NCI-H446 (cell line): ENCODE data around the gene KDM4B.

Source experiments
- DNase-seq, 2 experiments: peaks; one replicate each; lab custom pipeline; 2025; lab: John Stamatoyannopoulos, UW

The KDM4B gene

GRCh38 chr19:5035105-5035761 lies 66.3 kb downstream of the KDM4B start:
- peak; percentile 74 to 76 for DNase-seq

- peak; percentile 83 to 94 for DNase-seq
These were observed 67.1 kb downstream of the KDM4B start for GRCh38 chr19:5035793-5036697.

DNA sequence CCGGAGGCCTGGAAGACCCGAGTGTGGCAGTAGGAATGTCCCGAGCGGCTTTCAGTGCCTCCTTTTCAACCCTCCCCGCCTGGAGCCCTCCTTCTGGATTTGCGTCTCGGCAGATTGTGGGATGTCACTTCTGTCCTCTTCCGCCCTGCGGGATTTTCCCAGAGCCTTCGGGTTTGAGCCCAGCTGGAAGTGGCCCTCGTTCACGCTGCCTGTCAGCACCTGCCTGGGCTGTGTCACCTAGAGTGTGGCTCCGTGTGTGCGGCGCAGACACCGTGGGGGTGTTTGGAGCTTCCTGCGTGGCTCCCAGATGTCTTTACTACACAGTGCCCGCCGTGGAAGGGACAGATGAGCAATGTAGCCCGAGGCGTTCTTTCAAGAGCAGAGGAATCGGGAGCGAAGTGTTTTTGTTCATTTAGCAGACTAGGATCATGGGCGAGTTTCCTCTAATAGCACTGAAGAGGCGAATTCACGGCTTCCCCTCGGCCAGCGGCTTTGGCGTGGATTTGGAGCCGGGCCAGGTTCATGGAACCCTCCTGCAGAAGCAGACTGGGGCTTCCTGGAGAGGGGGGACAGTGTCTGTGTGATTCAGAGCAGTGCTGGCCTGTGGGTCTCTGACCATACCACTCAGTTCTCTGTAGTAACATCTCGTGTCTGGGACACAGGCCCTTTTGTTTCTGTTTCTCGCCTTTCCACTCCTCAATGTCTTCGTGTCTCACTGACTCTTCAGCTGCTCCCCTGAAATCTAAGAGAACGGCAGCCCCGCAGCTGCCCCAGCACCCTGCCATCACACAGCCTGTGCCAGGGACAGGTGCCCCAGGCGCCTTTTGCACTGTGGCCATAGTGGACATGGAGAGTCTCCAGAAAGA lies 68.0 kb downstream of the KDM4B start:
- peak in 1 of 2 experiments; percentile 59 for DNase-seq

- peak in 1 of 2 experiments; percentile 51 for DNase-seq
These were observed 69.0 kb downstream of the KDM4B start for GRCh38 chr19:5037936-5038335.

DNA sequence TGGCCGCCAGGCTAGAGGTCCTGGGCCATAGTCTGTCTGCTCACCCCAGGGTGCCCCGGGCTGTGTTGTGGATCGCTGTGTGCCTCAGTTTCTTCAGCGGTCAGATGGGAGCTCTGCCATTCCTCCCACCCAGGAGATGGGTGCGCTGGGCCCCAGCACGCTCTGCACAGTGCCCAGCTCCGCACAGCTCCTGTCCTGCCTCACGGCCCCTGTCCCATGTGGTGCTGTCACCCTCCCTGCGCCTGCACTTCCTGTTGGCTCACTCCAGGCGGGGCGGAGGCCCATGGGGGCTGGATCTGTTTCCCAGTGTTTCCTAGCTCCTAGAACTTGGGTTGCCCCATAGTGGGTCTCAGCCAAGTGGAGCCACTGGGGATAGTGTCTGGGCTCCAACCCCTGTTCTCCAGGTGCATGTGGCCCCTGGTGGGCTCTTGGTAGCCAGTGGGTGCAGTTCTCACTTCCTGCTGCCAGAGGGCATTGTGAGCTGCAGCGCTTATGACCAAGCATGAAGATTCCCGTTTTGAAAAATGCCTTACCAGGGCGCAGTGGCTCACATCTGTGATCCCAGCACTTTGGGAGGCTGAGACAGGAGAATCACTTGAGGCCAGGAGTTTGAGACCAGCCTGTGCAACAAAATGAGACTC lies 69.8 kb downstream of the KDM4B start:
- DNase-seq = no peak

- DNase-seq = no peak
These were observed 71.0 kb downstream of the KDM4B start for GRCh38 chr19:5039642-5040543.

DNA sequence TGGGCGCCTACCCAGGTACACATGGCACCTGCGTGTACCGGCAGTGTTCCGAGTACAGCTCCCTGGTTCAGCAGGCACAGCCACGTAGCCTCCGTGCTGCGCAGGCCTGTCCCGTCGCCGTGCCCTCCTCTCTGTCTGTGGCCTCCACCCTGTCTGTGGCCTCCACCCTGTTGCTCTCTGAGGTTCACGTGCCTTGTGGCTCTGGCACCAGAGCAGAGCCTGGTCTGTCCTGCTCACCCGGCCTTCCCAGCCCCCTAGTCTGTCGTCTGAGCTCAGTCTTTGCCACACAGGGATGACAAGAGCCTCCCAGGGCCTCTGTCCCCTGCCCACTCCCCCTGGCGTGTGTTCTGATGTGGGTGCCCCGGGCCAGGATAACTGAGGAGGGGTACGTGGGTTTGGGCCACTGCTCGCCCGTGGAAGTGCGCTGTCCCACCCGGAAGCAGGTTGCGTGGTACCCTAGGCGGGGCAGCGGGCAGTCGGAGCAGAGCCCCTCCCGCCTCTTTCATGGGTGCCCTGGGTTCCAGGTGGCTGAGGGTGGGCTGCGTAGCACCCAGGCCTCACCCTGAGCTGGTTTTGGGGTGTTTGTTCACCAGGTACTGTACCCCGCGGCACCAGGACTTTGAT lies 71.7 kb downstream of the KDM4B start:
- DNase-seq = no peak

GRCh38 chr19:5041168-5041912 lies 72.4 kb downstream of the KDM4B start:
- DNase-seq = peak in 1 of 2 experiments; percentile 30

DNA sequence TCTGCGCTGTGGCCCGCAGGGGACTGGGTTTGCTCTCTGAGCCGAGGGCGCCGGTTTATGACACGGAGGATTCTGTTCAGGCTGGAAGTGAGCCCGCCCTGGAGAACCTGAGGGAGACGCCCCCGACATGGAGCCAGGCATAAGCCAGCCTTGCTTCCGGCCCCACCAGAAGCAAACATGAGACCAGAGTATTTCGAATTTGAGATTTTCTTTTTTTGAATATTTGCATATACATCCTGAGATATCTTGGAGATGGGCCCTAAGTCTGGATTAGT lies 72.9 kb downstream of the KDM4B start:
- no peak for DNase-seq

- no peak for DNase-seq
These were observed 73.6 kb downstream of the KDM4B start for GRCh38 chr19:5042556-5042955.

GRCh38 chr19:5045029-5045428 lies 76.1 kb downstream of the KDM4B start:
- no peak for DNase-seq

DNA sequence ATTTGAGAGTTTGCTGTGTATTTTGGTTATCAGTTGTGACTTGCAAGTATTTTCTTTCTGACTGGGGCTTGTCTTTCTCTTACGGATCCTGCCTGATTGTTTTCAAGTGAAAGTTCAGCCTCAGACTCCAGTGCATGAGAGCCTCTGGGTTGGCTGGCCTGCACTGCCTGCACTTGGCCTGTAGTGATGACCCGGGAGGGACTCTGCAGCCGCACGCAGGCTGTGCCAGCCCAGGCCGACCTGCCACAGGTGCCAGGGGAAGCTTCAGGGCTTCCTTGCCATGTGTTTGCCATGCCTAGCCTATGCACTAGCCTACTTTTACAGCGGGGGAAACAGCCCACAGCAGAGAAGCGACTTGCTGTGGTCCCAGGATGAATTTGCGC lies 77.0 kb downstream of the KDM4B start:
- no peak for DNase-seq

DNA sequence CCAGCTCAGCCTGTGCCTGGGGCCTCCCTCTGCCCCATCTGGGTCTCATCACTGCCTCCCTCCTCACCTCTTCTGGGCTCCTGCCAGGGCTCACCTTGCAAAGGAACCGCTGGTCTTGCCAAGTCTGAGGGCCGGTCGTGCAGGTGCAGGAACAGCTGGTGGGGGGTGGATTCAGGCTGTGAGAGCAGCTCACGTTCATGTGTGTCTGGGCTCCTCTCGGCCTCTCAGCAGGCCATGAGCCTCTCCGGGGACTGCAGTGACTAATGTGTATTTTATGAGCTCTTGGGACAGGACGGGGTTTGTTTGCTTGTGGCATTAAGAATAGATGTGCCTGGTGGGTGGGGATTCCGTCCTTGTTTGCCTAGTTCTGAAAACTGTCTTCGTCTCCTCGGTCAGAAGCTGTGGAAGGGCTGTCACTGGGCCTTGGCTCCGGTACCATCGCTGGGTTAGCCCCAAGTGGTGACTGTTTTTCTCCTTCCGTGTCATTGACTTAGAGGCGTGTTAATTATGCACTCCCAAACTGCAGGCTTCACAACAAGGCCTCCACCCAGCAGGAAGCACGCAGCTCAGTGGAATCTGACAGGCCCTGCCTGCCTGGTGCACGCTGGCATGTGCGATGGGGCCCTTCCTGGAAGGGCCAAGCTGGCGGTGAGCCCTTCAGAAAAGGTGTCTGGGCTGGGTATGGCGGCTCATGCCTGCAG lies 77.6 kb downstream of the KDM4B start:
- DNase-seq = peak in 1 of 2 experiments; percentile 52

GRCh38 chr19:5047251-5047935 lies 78.5 kb downstream of the KDM4B start:
- DNase-seq = no peak

DNA sequence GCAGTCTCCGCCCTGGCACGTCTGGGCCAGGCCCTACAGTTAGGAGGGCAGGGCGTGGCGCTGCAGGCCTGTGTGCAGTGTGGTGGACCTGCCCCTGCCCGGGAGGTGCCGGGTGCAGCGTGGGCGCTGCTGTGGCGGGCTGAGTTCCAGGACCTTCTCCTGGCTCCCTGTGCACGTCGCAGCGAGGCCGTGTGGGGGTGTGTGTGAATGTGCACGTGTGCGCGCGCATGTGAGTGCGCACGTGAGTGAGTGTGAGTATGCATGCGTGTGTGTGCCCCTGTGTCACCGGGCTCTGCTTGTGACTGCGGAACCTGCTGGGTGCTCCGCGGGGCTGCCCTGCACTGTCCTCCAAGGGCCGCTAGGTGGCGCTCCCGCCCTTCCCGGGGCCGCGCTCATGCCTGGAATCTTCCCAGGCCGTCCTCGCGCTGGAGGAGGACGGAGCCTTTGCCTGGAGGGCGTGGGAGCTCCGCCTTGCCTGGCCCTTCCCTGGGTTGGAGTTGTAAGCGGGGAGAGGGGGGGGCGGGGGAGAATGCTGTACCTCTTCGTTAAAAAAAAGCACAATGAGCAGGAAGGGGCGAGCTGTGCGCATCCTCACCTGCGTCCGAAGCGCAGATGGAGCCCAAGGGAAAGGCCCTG lies 79.3 kb downstream of the KDM4B start:
- DNase-seq = peak; percentile 83 to 88

DNA sequence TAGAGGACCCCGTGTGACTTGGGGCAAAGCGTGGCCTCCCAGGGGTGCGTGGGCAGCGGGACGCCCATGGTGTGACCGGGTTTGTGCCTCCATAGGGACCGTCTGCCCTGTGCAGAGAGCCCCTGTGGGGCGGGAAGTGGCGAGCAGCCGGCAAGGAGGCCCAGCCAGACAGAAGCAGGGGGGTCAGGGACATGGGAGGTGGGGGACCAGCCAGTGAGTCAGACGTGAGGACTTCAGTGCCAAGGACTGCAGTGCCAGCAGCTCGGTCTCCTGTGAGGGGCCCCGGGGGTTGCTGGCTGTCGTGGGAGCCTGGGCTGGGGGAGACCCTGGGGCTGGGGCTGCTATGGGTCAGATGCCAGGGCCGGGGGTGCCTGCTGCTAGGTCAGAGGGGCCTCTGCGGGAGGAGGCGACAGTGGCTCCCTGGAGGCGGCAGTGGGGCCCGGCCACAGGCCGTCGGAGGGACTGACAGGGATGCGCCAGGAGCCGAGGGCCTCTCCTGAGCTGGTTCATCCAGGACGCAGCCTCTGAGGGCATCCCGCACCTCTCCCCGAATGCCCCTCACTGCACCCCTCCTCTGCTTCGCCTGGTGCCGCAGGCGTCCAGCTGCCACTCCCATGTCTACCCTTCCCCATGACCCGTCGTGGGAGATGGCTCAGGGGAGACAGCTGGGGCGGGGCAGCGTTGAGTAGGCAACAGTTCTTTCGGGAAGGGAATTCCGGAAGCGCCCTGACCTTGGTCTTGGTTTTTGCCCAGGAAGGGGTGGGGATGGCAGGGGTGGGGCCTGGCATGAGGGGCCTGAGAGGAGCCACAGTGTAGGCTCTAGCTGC lies 80.0 kb downstream of the KDM4B start:
- DNase-seq = peak; percentile 30 to 84

- DNase-seq = no peak
These were observed 80.6 kb downstream of the KDM4B start for GRCh38 chr19:5049561-5049960.
